Measurements from ENCODE around the gene HHIP. TPM values are rescaled to one million over a fixed set of nuclear protein-coding genes. Genes with fewer than 3 reads are reported as not detected.

The HHIP gene
- total RNA-seq, 1 donor from 2014 or later, result 38.3 TPM

- H3K4me3 Mint-ChIP-seq (ENCODE audit: unreplicated experiment), result no peak overlapping the region
- no peak for TF ChIP-seq CTCF (IDR thresholded peaks at IDR 0.05)
- no peaks in the 10 kb centered on the region for H3K9me3 Mint-ChIP-seq (ENCODE audit: low read depth)
- DNase-seq (ENCODE audit: low spot score), result no peak
- peaks cover 2% of the 10 kb centered on the region for H3K36me3 Mint-ChIP-seq (ENCODE audit: low read depth)
- H3K4me1 Mint-ChIP-seq (ENCODE audit: low read depth), result peaks cover 34% of the 10 kb centered on the region
- H3K27me3 Mint-ChIP-seq (ENCODE audit: low read depth), result no peaks in the 10 kb centered on the region
- no peak overlapping the region for H3K27ac Mint-ChIP-seq (ENCODE audit: unreplicated experiment)
Observed at GRCh38 chr4:144709793-144710525, 64.0 kb downstream of the HHIP start.

DNA sequence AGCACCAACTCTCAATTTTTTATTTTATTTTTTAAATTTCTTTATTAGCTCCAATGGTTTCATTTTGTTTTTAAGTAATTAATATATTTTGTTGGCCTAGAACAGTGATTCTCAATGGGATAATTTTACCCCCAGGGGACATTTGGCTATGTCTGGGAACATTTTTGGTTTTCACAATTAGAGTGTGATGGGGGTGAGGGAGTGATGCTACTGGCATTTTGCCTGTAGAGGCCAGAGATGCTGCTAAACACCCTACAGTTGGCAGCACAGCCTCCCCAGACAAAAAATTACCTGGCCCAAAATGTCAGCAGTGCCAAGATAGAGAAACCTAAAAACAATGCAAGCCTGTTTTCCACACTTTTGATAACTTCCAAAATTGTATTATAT, 64.6 kb downstream of the HHIP start:
- Mint-ChIP-seq H3K4me1 (ENCODE audit: low read depth) (peaks cover 34% of the 10 kb centered on the region), H3K27me3 (ENCODE audit: low read depth) (no peaks in the 10 kb centered on the region), H3K36me3 (ENCODE audit: low read depth) (peaks cover 4% of the 10 kb centered on the region), H3K9me3 (ENCODE audit: low read depth) (no peaks in the 10 kb centered on the region), H3K27ac (ENCODE audit: unreplicated experiment) (no peak overlapping the region), H3K4me3 (ENCODE audit: unreplicated experiment) (no peak overlapping the region)
- no peak for TF ChIP-seq CTCF (IDR thresholded peaks at IDR 0.05)
- DNase-seq (ENCODE audit: low spot score), result no peak

DNA sequence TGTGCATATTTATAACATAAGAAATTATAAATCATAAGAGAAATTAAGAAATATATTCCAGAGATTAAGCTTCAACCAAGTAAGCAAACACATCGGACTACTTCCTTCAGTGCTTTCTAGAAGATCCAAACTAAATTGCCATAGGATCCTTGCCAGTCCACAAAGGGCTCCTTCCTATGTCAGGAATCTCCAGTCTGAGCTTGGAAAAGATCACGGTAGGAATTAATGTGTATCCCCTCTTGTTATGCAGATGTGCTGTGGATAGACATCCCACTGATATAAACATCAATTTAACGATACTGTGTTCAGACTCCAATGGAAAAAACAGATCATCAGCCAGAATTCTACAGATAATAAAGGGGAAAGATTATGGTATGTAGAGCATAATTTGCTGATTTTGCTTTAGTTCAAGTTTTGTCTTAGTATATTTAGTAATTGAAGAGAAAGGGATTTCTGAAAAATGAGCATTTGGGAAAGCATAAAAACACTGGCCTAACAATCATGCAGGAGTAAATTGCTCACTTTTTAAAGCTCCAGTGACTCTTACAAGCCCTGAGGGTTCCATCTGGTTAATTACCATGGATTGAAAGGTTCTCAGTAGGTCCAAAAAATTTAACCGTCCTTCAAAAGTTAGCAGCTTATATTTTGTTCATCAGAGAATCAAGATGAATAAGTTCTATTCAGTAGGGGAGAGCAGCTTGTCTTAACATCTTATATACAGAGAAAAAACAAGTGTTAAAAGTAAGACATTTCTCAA, 65.9 kb downstream of the HHIP start:
- H3K4me1 Mint-ChIP-seq (ENCODE audit: low read depth), result peaks cover 28% of the 10 kb centered on the region
- H3K27me3 Mint-ChIP-seq (ENCODE audit: low read depth), result no peaks in the 10 kb centered on the region
- no peaks in the 10 kb centered on the region for H3K9me3 Mint-ChIP-seq (ENCODE audit: low read depth)
- TF ChIP-seq CTCF (IDR thresholded peaks at IDR 0.05), result no peak
- H3K27ac Mint-ChIP-seq (ENCODE audit: unreplicated experiment), result no peak overlapping the region
- DNase-seq (ENCODE audit: low spot score), result no peak
- no peak overlapping the region for H3K4me3 Mint-ChIP-seq (ENCODE audit: unreplicated experiment)
- peaks cover 6% of the 10 kb centered on the region for H3K36me3 Mint-ChIP-seq (ENCODE audit: low read depth)

DNA sequence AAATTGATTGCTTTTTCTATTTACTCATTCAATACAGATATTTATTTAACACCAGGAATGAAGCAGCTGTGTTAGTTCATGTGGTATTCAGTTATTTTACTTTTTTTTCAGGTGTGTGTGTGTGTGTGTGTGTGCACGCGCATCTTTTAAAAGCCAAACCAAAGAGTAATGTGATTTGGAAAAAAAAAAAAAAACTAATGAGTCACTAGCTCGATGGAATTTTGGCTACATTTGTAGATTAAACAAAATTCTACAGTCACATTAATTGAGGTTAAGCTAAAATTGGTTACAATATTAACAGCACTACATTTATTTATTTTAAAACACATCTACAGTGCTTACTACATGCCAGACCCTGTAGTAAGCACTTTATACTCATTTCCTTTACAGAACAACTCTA, 66.8 kb downstream of the HHIP start:
- Mint-ChIP-seq H3K27me3 (ENCODE audit: low read depth) (no peaks in the 10 kb centered on the region), H3K4me1 (ENCODE audit: low read depth) (peaks cover 28% of the 10 kb centered on the region), H3K27ac (ENCODE audit: unreplicated experiment) (no peak overlapping the region), H3K36me3 (ENCODE audit: low read depth) (peaks cover 6% of the 10 kb centered on the region), H3K4me3 (ENCODE audit: unreplicated experiment) (no peak overlapping the region), H3K9me3 (ENCODE audit: low read depth) (no peaks in the 10 kb centered on the region)
- no peak for DNase-seq (ENCODE audit: low spot score)
- TF ChIP-seq CTCF (IDR thresholded peaks at IDR 0.05), result no peak

GRCh38 chr4:144714166-144714565, 68.2 kb downstream of the HHIP start:
- TF ChIP-seq CTCF (IDR thresholded peaks at IDR 0.05), result no peak
- DNase-seq (ENCODE audit: low spot score), result no peak
- H3K27ac Mint-ChIP-seq (ENCODE audit: unreplicated experiment), result no peak overlapping the region
- peaks cover 6% of the 10 kb centered on the region for H3K36me3 Mint-ChIP-seq (ENCODE audit: low read depth)
- peaks cover 21% of the 10 kb centered on the region for H3K4me1 Mint-ChIP-seq (ENCODE audit: low read depth)
- H3K27me3 Mint-ChIP-seq (ENCODE audit: low read depth), result no peaks in the 10 kb centered on the region
- no peak overlapping the region for H3K4me3 Mint-ChIP-seq (ENCODE audit: unreplicated experiment)
- H3K9me3 Mint-ChIP-seq (ENCODE audit: low read depth), result no peaks in the 10 kb centered on the region
